ENCODE results near the gene DIS3L.
A peak's percentile ranks its signal among the peaks of the same experiment; 100 is the strongest.

DIS3L gene

DNA sequence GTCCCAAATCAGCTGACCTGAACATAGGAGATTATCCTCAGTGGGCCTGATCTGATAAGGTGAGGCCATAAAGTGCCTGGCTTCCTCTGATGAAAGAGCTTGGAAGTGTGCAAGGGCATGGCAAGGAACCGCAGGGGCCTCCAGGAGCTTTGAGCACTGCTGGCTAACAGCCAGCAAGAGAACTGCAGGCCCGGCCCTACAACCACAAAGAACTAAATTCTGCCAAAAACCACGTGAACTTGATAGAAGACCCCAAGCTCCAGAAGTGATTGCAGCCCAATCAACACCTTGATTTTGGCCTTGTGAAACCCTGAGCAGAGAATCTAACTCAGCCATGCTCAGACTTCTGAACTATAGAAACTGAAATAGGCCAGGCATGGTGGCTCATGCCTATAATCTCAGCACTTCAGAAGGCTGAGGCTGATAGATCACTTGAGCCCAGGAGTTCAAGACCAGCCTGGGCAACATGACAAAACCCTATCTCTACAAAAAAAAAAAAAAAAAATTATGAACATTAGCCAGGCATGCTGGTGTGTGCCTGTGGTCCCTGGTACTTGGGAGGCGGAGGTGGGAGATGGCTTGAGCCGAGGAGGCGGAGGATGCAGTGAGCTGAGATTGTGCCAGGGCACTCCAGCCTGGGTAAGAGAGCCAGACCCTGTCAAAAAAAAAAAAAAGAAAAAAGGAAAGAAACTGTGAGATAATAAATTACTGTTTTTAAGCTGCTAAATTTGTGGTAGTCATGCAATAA, 7.7 kb upstream of the DIS3L start:
- TF ChIP-seq, protein P1, sequence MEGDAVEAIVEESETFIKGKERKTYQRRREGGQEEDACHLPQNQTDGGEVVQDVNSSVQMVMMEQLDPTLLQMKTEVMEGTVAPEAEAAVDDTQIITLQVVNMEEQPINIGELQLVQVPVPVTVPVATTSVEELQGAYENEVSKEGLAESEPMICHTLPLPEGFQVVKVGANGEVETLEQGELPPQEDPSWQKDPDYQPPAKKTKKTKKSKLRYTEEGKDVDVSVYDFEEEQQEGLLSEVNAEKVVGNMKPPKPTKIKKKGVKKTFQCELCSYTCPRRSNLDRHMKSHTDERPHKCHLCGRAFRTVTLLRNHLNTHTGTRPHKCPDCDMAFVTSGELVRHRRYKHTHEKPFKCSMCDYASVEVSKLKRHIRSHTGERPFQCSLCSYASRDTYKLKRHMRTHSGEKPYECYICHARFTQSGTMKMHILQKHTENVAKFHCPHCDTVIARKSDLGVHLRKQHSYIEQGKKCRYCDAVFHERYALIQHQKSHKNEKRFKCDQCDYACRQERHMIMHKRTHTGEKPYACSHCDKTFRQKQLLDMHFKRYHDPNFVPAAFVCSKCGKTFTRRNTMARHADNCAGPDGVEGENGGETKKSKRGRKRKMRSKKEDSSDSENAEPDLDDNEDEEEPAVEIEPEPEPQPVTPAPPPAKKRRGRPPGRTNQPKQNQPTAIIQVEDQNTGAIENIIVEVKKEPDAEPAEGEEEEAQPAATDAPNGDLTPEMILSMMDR (conservative IDR thresholded peaks at IDR 0.05) = no peak
- H3K27ac ChIP-seq = peak overlapping the region; percentile 49; the same call in 1 of the 2 replicates

DNA sequence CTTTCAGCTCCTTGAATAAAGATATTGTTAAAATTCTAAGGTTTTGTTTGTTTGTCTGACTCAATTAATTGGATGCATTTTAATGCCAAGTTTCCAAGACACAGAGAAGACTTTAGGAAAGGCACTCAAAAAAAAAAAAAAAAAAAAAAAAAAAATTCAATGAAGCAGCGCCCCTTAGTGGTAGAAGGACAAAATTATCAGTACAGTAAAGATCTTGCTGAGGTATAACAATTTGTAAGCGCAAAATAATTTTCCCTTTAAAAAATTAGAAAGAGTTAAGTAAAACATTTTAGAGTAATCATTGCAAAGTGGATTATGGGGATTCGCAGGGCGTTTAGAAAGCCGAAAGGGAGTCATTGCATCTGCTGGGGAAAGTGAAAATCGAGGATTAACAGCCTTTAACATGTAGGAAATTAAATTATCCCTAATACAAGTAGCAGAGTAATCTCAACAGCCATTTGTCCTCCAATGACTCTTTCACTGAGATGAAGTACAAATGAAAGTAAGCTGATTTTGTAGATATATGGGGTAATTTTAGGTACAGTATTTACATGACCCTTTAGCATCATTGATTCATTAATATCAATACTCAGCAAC, 5.8 kb upstream of the DIS3L start:
- H3K27ac ChIP-seq = no peak overlapping the region
- TF ChIP-seq, protein P1 (conservative IDR thresholded peaks at IDR 0.05) = peak; percentile 78

DNA sequence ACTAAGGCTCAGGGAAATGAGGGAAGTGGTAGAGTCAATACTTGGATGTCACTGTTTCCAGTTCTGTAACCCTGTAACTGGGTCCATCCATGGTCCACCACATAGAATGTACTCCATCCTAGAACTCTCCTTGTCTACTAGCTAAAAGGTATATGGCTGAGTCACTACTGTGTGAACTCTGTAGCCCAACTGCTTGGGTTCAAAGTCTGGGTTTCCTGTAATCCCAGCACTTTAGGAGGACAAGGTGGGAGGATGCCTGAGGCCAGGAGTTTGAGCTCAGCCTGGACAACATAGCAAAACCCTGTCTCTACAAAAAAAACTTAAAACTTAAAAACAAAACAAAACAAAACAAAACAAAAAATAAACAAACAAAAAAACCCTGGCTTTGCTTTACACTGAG, 5.3 kb upstream of the DIS3L start:
- H3K27ac ChIP-seq = no peak overlapping the region
- TF ChIP-seq, protein P1 (conservative IDR thresholded peaks at IDR 0.05) = no peak

DNA sequence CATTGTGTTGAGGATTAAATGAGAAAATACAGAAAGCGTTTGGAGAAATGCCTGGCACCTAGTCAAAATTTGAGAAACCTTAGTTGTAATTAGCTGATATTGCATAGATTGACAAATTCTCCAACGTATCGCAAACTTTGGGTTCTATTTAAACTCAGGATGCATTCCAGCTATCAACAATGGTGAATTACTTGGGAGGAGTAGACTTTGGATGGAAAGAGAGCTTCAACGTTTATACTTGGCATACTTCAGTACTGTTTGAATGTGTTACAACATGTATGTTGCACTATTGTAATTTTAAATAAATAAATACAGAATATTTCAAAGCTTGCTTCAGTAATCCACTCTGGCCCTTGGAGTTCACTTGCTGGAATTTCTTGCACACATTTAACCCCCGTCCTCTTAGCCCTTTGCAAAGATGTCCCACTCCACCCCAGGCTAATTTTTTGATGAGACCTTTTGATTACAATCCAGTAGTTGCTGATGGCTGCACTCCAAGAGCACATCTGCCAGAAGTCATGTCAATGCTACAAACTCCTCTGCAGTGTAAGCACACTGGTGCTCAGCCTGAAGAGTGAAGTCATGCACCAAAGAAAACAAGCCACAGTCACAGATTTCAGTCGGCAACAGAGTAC, 4.7 kb upstream of the DIS3L start:
- TF ChIP-seq, protein P1 (conservative IDR thresholded peaks at IDR 0.05) = no peak
- peak overlapping the region; percentile 95 for H3K27ac ChIP-seq

DNA sequence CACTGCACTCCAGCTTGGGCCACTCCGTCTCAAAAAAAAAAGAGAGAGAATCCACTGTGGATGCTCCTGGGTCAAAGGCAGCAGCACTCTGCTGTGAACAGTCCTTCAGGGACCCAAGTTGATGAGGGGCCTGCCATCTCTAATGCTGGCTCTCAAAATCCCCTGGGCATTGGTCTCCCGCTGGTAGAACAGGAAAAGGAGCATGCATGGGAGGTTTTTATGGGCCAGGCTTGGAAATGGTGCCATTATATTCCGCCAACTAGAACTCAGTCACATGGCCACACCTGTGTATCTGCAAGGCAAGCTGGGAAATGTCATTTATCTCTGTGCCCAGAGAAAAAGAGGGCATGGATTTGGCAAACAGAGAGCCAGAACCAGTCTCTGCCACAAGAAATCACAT, 3.4 kb upstream of the DIS3L start:
- peak overlapping the region; percentile 95 for H3K27ac ChIP-seq
- TF ChIP-seq, protein P1 (conservative IDR thresholded peaks at IDR 0.05) = no peak

DNA sequence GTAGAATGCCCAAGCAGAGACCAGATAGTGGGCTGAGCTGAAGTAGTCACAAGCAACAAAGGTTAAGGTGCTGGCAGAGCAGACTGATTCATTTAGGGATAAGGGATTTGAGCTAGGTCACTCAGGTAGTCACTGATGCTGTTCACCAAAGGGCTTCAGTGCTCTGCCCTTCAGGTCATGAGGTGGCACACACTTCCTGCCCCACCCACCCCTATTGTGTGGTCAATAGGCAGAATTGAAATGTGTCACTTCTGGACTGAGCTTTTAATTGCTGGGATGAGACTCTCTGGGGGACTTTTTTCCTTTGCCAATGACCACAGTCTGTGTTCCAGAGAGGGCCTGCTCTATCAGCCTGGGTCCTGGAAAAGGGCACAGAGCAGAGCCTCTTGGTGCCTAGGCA, 2.9 kb upstream of the DIS3L start:
- peak overlapping the region; percentile 95 for H3K27ac ChIP-seq
- TF ChIP-seq, protein P1 (conservative IDR thresholded peaks at IDR 0.05) = no peak

DNA sequence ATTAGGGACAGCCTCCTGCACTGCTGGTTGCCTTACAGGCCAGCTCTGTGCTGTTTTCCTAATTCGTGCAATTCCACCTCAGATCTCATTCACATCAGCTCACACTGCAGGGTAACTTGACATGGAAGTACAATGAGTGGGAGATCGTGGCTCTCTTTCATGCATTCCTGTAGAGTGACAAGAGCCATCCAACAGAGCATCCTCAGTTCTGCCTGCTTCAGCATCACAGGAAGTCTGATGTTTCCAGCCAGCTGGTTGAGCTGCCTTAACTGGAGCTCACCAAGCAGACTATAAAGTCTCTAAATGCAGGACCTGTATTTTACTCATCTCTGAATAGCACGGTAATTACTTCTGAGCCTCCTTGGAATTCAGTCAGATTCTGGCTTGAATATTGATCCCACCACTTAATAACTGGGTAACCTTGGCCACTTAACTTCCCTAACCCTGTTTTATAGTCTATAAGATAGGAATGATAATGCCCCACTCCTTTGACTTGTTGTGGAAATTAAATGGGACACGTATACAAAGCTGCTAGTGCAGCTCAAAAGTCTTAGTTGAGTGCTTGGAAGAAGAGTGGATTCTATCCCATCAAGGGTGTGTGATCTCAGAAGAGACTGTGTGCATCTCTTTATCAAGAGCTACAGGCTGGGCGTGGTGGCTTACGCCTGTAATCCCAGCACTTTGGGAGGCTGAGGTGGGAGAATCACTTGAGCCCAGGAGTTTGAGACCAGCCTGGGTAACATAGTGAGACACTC, 1.4 kb upstream of the DIS3L start:
- TF ChIP-seq, protein P1 (conservative IDR thresholded peaks at IDR 0.05) = no peak
- H3K27ac ChIP-seq = peak overlapping the region; percentile 95

All from VCaP (cell line).